HCT116 (cell line): ENCODE measurements around the gene NUAK2. TPM values are rescaled to one million over a fixed set of nuclear protein-coding genes. Genes with fewer than 3 reads are reported as not detected.

ENCODE experiments used
- ATAC-seq: fragments of 200-7000 bp; cut with Tn5 transposase; 2 replicates; pipeline ENCODE4 v1.9.1; 2020; ENCODE audit warnings: mild to moderate bottlenecking, moderate library complexity
- BruUV-seq: library from RNA; stranded (reverse); fragments of 400-500 nt; replicated peaks from 2 replicates; lab custom pipeline; 2021; lab: Mats Ljungman, UMichigan
- CTCF ChIA-PET: fragments of 300-600 bp; sonication (Branson Sonifier 250); formaldehyde crosslinking; loops from one replicate; lab custom pipeline; 2021; ENCODE audit warnings: antibody characterized with exemption; lab: Charles Lee
- POLR2A ChIA-PET: fragments of 300-600, 350-600 bp; sonication (Branson Sonifier 250); formaldehyde crosslinking; loops from one replicate; lab custom pipeline; 2021; ENCODE audit warnings: antibody characterized with exemption; lab: Charles Lee
- RAD21 ChIA-PET, 2 experiments: fragments of 300-600 bp; sonication (Branson Sonifier 250); formaldehyde crosslinking; loops; one replicate each; lab custom pipeline; 2023; ENCODE audit warnings: low total read pairs in 2 of 2; ENCODE audit not compliant: uncharacterized antibody in 2 of 2, unreplicated experiment in 2 of 2, low non-redundant PET in 1 of 2; lab: Charles Lee
- DNase-seq: peaks from one replicate; pipeline ENCODE4 v3.0.0-alpha.2; 2010; ENCODE audit warnings: low read depth, low spot score
- H2AFZ ChIP-seq: fragments of 200-600 bp; shearing (Covaris generic), sonication (generic); 2 replicates; pipeline ENCODE4 v1.6.1; 2017; ENCODE audit warnings: low read depth, mixed run types, mixed read lengths, antibody characterized with exemption, low read length; ENCODE audit not compliant: poor library complexity, severe bottlenecking
- H3K27ac ChIP-seq: 2 replicates; pipeline ENCODE4 v1.5.1; 2012; ENCODE audit warnings: low read depth, low read length
- H3K27me3 ChIP-seq: fragments of 200-600 bp; sonication (generic); 2 replicates; pipeline ENCODE4 v1.6.1; 2016; ENCODE audit warnings: mixed run types, low read length, mixed read lengths; ENCODE audit not compliant: insufficient read depth
- H3K36me3 ChIP-seq, 2 experiments: fragments of 200-500 bp in 1 of 2; fragments of 200-600 bp in 1 of 2; sonication (Bioruptor generic) in 1 of 2; sonication (generic) in 1 of 2; 2 replicates each; pipeline versions ENCODE4 v1.5.1 to v1.6.1; 2014 to 2016; ENCODE audit warnings: low read length in 2 of 2, inconsistent platforms in 1 of 2, mixed read lengths in 1 of 2, mixed run types in 1 of 2; ENCODE audit not compliant: insufficient read depth in 2 of 2, control insufficient read depth in 1 of 2
- H3K4me1 ChIP-seq, 2 experiments: fragments of 200-600 bp in 1 of 2; sonication (generic) in 1 of 2; 2 replicates each; pipeline versions ENCODE4 v1.5.1 to v1.6.1; 2012 to 2017; ENCODE audit warnings: low read length in 2 of 2, inconsistent platforms in 1 of 2, mild to moderate bottlenecking in 1 of 2, mixed read lengths in 1 of 2, mixed run types in 1 of 2, moderate library complexity in 1 of 2; ENCODE audit not compliant: insufficient read depth in 2 of 2, control insufficient read depth in 1 of 2
- H3K4me2 ChIP-seq: fragments of 200-600 bp; sonication (generic); 2 replicates; pipeline ENCODE4 v1.6.1; 2017; ENCODE audit warnings: mixed run types, low read length, mixed read lengths
- H3K4me3 ChIP-seq, 2 experiments: fragments of 200-600 bp in 1 of 2; sonication (generic) in 1 of 2; replicated peaks in 1 of 2; 2 replicates each; pipeline ENCODE4 v1.5.1; 2011 to 2016; ENCODE audit warnings: low read length in 2 of 2, control low read depth in 1 of 2, low read depth in 1 of 2, mild to moderate bottlenecking in 1 of 2, mixed read lengths in 1 of 2, mixed run types in 1 of 2
- H3K79me2 ChIP-seq: fragments of 200-600 bp; sonication (generic); 2 replicates; pipeline ENCODE4 v1.6.1; 2017; ENCODE audit warnings: mild to moderate bottlenecking, mixed run types, low read length, moderate library complexity, mixed read lengths; ENCODE audit not compliant: insufficient read depth
- H3K9ac ChIP-seq: fragments of 200-600 bp; sonication (generic); 2 replicates; pipeline ENCODE4 v1.6.1; 2016; ENCODE audit warnings: low read length, mixed read lengths
- H3K9me2 ChIP-seq: fragments of 200-600 bp; sonication (generic), shearing (Covaris generic); 2 replicates; pipeline ENCODE4 v1.6.1; 2017; ENCODE audit warnings: mixed run types, mild to moderate bottlenecking, moderate library complexity; ENCODE audit not compliant: insufficient read depth
- H3K9me3 ChIP-seq, 2 experiments: fragments of 200-500 bp in 1 of 2; fragments of 200-600 bp in 1 of 2; sonication (Bioruptor generic) in 1 of 2; sonication (generic) in 1 of 2; 2 replicates each; pipeline ENCODE4 v1.6.1; 2014 to 2017; ENCODE audit warnings: low read length in 2 of 2, mixed read lengths in 2 of 2, inconsistent platforms in 1 of 2, low read depth in 1 of 2, mild to moderate bottlenecking in 1 of 2, mixed run types in 1 of 2, moderate library complexity in 1 of 2; ENCODE audit not compliant: control insufficient read depth in 1 of 2, insufficient read depth in 1 of 2
- H4K20me1 ChIP-seq: fragments of 200-600 bp; sonication (generic), shearing (Covaris generic); 2 replicates; pipeline ENCODE4 v1.6.1; 2017; ENCODE audit warnings: mixed run types, mild to moderate bottlenecking, moderate library complexity; ENCODE audit not compliant: insufficient read depth
- CBX3 ChIP-seq: IDR thresholded peaks from 2 replicates; pipeline ENCODE4 v1.6.1; 2012; ENCODE audit warnings: low read depth
- CEBPB ChIP-seq: IDR thresholded peaks from 2 replicates; pipeline ENCODE4 v1.6.1; 2012; ENCODE audit warnings: low read depth
- CTCF ChIP-seq, 3 experiments: fragments of 200-600 bp in 1 of 3; sonication (generic) in 1 of 3; IDR thresholded peaks in 2 of 3; conservative IDR thresholded peaks in 1 of 3; 2 replicates each; pipeline ENCODE4 v1.5.1; 2012 to 2017; ENCODE audit warnings: low read depth in 2 of 3, low read length in 2 of 3, antibody characterized with exemption in 1 of 3, borderline replicate concordance in 1 of 3, control low read depth in 1 of 3, mild to moderate bottlenecking in 1 of 3, mixed read lengths in 1 of 3, mixed run types in 1 of 3, moderate library complexity in 1 of 3; ENCODE audit not compliant: insufficient read depth in 1 of 3
- EGR1 ChIP-seq: IDR thresholded peaks from 2 replicates; pipeline ENCODE4 v1.6.1; 2012; ENCODE audit warnings: low read depth
- ELF1 ChIP-seq: IDR thresholded peaks from 2 replicates; pipeline ENCODE4 v1.6.1; 2012; ENCODE audit warnings: low read depth, borderline replicate concordance
- EZH2 ChIP-seq: fragments of 200-600 bp; sonication (generic); IDR thresholded peaks from 2 replicates; pipeline ENCODE4 v1.6.1; 2017; ENCODE audit warnings: antibody characterized with exemption, mixed run types
- FOSL1 ChIP-seq: IDR thresholded peaks from 2 replicates; pipeline ENCODE4 v1.6.1; 2012; ENCODE audit warnings: low read depth
- JUND ChIP-seq: IDR thresholded peaks from 2 replicates; pipeline ENCODE4 v1.6.1; 2012
- MAX ChIP-seq: IDR thresholded peaks from 2 replicates; pipeline ENCODE4 v1.6.1; 2012
- POLR2AphosphoS5 ChIP-seq: IDR thresholded peaks from 2 replicates; pipeline ENCODE4 v1.6.1; 2011; ENCODE audit warnings: mild to moderate bottlenecking, low read depth, low read length, moderate library complexity
- RAD21 ChIP-seq: IDR thresholded peaks from 2 replicates; pipeline ENCODE4 v1.6.1; 2012; ENCODE audit warnings: low read depth, mild to moderate bottlenecking
- REST ChIP-seq: IDR thresholded peaks from 2 replicates; pipeline ENCODE4 v1.6.1; 2012; ENCODE audit warnings: low read depth
- SIN3A ChIP-seq: IDR thresholded peaks from 2 replicates; pipeline ENCODE4 v1.6.1; 2012; ENCODE audit warnings: low read depth
- SP1 ChIP-seq: IDR thresholded peaks from 2 replicates; pipeline ENCODE4 v1.6.1; 2012; ENCODE audit warnings: low read depth
- SRF ChIP-seq: IDR thresholded peaks from 2 replicates; pipeline ENCODE4 v1.6.1; 2012; ENCODE audit warnings: low read depth
- YY1 ChIP-seq: IDR thresholded peaks from 2 replicates; pipeline ENCODE4 v1.6.1; 2011; ENCODE audit warnings: low read length, low read depth, moderate library complexity, mild to moderate bottlenecking; ENCODE audit not compliant: insufficient replicate concordance; ENCODE audit errors: extremely low read depth
- ZBTB33 ChIP-seq: IDR thresholded peaks from 2 replicates; pipeline ENCODE4 v1.6.1; 2011; ENCODE audit warnings: mild to moderate bottlenecking, low read length, moderate library complexity; ENCODE audit not compliant: insufficient replicate concordance; ENCODE audit errors: extremely low read depth
- ZFX ChIP-seq: fragments of 450-650 bp; IDR thresholded peaks from 2 replicates; pipeline ENCODE4 v1.6.1; 2017
- intact Hi-C: fragments of 100-400 bp; cut with micrococcal nuclease; formaldehyde crosslinking; loops from 2 replicates; pipeline ENCODE4 v1.10.0; 2022
- total RNA-seq: library from RNA; stranded (reverse); gene quantifications from one replicate; pipeline ENCODE4 v1.2.1, GENCODE V29; 2021; ENCODE audit not compliant: unreplicated experiment

Gene NUAK2
- total RNA-seq, 1 experiment from 2014 or later, result 3.0 TPM

GRCh38 chr1:205345761-205346160 lies 24.2 kb upstream of the NUAK2 start (continued):
- TF ChIP-seq REST (no peak), SIN3A (no peak), CEBPB (no peak), JUND (no peak), ELF1 (no peak), SRF (no peak)

- H3K36me3 ChIP-seq, result no peaks in the 10 kb centered on the region
- H3K27me3 ChIP-seq, result no peaks in the 10 kb centered on the region
- BruUV-seq, result no TSS peak
- peaks cover 0 to 15% of the 10 kb centered on the region in 2 experiments; a peak in 2 of 4 replicates for H3K4me1 ChIP-seq
- ATAC-seq (no peak), DNase-seq (no peak)
- intact Hi-C loops, result no loop called here
- H3K4me3 ChIP-seq, result no peak overlapping the region
- H3K9me2 ChIP-seq, result no peaks in the 10 kb centered on the region
- CTCF ChIA-PET, result interaction anchor here (1.0 to 1.6 kb wide), 2 partner anchors 8 to 10 kb away, joined by 4 to 6 read pairs; no protein-coding TSS in a partner anchor
- no peaks in the 10 kb centered on the region for H3K79me2 ChIP-seq
- no peak overlapping the region for H2AFZ ChIP-seq
- H4K20me1 ChIP-seq, result no peaks in the 10 kb centered on the region
- RAD21 ChIA-PET, result no interaction called here
- H3K4me2 ChIP-seq, result no peak overlapping the region
- H3K9ac ChIP-seq, result no peak overlapping the region
- H3K9me3 ChIP-seq, result no peaks in the 10 kb centered on the region
- H3K27ac ChIP-seq, result no peak overlapping the region
- POLR2A ChIA-PET, result no interaction called here
- TF ChIP-seq POLR2AphosphoS5 (no peak), MAX (no peak), CTCF (IDR thresholded peaks at IDR 0.05 in 2 of 3, conservative IDR thresholded peaks at IDR 0.05 in 1 of 3; ENCODE audit: borderline replicate concordance in 1 of 3, insufficient read depth in 1 of 3, low read depth in 2 of 3, low read length in 2 of 3) (no peak), JUND (no peak), SIN3A (no peak), RAD21 (no peak), CBX3 (no peak), YY1 (no peak), EZH2 (no peak), FOSL1 (no peak), ZFX (no peak), SP1 (no peak), ELF1 (no peak), ZBTB33 (no peak), EGR1 (no peak)
Measured at GRCh38 chr1:205344066-205344928, 22.8 kb upstream of the NUAK2 start.
